Putamen (tissue), 1 donor: Measurements from ENCODE around the gene CBX3.
"Not testable (repeated sequence)": the region's sequence is repeated elsewhere in the genome, so short reads cannot be mapped to it uniquely, and the experiment has no call there.

ENCODE experiments used
- DNase-seq: peaks from one replicate; pipeline ENCODE4 v3.0.0-alpha.2; 2016; ENCODE audit warnings: low spot score

Gene CBX3

DNA sequence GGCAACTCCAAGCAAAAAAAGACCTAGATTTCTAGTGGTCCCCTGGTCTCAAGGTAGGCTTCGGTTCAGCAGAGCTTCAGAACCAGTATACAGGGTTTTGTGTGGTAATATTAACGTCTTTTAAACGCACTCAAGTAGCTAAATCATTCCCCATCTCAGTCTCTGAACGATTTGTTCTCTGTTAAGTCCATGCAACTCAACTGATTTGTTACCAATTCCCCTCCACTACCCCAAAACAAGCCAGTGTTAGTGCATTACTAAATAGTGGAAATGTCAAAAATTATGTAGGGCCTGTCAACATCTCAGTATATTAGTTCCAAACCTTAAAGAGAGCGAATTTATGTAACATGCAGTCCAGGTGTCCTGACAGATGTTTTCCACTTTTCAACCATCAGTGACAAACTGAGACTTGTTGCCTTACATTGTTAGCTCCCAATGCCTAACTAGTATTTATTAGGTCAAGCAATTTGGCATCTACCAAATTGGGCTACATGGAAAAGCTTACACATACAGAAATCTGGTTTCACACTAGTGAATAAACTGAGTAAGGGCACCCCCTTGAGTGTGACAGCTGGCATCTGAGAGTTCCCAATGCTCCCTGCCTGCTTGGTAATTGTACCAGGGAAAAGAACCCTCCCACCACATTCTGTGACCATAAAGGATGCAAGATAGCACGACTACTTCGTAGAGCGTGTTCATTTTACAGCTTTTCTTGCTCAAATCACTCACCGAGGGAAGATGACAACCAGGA, 13.2 kb upstream of the CBX3 start:
- no peak for DNase-seq

DNA sequence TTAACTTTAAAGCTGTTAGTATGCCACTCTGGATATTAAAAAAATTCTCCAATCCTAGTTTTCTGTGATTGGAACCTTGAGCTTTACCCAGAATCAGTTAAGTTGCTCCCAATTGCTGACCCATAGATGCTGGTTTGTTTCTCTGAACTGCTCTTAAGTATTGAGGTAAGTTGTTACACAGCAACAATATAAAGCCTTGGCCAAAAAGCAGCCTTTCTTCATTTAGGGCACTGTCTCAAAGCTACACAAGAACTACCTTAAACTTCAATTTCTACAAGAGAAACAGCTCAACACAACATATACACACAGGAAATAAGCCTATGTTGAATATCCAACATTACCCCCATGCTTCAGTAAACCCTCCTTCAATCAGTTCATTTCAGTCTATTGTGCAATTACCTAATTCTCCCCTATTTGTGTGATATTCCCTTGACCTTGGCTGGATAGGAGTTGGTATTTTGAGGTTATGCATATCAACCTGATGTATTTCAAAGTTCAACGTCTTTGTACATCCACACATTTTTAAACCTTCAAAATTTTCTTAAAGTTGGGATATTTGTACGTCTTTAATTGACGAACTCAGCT, 12.5 kb upstream of the CBX3 start:
- DNase-seq, result no peak

DNA sequence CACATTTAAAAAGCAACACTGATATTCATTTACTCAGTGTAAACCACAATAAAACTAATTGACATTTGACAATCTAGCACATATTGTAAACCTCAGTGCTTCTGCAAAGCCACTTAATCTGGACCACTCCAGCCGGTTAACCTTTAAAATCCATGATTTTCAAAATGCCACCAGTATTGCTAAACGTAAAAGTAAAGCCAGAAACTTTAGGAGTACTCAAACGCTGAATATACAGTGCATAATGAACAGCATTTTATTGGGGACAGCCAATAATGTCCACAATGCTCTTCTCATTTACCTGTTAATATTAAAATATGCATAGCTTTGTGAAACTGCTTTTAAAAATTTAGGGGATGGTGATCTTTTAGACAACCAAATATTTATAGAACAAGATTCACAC, 11.8 kb upstream of the CBX3 start:
- no peak for DNase-seq

- DNase-seq, result no peak
These were observed 11.1 kb upstream of the CBX3 start for GRCh38 chr7:26190417-26190869.

GRCh38 chr7:26191233-26191973, 10.1 kb upstream of the CBX3 start:
- no peak for DNase-seq

DNA sequence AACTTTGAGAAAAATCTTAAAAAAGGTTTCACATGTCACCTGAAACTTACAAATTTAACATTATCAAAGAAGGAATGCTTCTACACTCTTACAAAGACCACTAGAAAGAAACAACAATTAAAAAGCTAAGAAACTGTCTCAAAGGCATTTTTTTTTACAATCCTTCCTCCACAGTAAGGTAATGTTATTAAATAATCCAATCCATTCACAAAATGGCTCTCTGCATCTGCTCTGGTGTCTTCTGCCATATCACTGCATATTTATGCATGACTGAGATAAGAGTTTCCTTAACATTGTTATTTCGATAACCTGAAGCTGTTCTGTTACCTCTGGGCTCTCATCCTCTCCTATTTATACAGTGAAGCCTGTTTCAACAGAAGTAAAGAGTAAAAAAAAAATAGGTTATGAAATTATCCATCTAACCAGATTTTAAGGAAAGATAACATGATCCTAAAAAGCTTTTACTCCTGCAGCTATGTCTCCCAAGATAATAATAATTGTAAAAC, 9.5 kb upstream of the CBX3 start:
- no peak for DNase-seq

- DNase-seq, result no peak
These were observed 9.0 kb upstream of the CBX3 start for GRCh38 chr7:26192485-26193087.

GRCh38 chr7:26193432-26194207, 7.9 kb upstream of the CBX3 start:
- DNase-seq, result no peak

GRCh38 chr7:26194764-26195163, 6.8 kb upstream of the CBX3 start:
- not testable (repeated sequence) for DNase-seq

GRCh38 chr7:26195182-26195581, 6.4 kb upstream of the CBX3 start:
- no peak for DNase-seq

DNA sequence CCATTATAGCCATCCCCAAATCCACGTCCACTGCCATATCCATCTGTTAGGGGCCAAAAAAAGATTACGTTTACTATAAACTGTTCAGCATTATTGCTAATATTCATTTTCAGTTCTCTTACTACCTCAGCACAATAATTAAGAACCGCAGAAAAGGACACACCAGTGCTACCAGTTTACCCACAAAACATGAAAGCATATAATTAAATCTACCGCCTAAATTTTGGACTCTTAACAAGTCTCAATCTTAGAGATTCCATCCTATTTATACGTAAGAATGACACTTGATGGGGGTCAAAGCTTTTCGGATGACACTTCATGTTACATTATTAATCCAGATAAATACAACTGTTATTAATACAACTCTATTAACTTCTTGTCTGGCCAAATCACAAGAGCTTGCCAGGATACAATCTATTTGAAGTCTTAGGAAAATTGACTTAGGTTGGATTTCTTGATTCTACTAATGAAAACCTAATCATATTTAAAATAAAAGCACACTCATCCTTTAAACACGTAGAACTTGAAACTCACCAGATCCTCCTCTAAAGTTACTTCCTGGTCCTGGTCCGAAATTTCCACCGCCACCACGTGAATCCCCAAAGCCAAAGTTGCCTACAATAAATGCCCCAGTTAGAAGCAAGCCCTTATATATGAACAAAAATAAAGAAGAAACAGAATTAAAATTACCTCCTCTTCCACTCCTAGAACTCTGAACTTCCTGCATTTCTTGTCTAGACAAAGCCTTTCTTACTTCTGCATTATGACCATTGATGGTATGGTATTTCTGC, 5.5 kb upstream of the CBX3 start:
- DNase-seq, result no peak

DNA sequence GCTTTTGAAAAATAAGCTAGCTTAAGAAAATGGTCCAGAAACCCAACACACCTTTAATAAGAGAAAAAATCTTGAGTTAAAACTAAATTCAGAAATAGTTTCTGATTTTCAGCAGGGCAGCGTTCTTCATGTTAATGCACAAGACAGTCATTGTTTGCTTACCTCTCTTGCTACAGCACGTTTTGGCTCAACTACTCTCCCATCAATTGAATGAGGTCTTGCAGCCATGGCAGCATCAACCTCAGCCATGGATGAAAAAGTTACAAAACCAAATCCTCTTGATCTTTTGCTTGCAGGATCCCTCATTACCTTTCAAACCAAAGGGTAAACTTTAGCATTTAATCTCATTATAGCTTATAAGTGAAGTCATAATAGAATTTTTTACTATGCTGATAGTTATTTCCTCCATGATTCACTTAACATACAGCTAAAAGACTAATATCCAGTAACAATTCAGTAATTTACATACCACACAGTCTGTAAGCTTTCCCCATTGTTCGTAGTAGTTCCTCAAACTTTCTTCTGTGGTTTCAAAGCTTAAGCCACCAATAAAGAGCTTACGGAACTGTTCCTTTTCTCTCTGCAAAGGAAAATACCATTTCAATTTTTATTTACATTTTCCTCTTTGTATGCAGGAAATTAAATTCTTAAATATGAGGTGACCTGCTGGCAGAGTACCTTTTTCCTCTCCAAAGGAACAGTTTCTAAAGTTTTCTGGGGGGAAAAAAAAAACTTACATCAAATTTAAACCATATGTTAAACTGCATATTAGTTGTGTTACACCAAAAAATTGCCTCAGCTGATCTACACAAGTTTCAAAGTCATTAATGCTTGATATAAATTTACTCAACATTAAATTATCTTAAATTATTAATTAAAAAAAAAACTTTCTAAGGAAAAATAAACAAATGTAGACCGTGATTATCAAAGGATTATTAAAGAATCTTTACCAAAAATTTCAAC, 4.1 kb upstream of the CBX3 start:
- DNase-seq, result no peak

DNA sequence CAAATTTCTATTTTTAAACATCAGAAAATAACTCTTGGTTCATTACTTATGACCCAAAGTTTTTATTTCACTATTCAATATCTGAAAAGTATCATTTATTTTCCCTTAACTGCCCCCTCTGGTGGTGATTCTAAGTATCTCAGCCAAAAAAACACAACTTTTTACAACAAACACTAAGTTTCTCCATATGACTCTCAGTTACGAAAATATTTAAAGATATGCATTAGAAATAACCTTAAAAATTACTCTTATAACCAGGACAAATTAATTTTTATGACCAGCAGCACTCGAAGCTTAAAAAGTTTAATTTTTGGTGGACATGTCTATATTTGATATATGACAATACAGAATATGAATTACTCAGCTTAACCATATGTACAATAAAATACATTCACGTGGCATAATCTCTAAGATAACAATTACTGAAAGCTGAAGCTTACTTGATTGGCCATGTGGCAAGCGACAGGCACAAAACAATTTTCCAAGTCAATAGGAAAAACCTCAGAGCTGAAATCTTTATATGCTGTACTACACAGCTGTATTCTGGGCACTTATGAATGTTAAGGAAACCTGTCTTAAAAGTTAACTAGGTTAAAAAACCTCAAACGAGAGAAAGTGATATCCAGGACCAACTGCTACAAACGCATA, 3.3 kb upstream of the CBX3 start:
- peak; percentile 39 for DNase-seq

GRCh38 chr7:26198781-26199169, 2.8 kb upstream of the CBX3 start:
- no peak for DNase-seq

GRCh38 chr7:26199301-26200037, 2.1 kb upstream of the CBX3 start:
- peak; percentile 83 for DNase-seq

DNA sequence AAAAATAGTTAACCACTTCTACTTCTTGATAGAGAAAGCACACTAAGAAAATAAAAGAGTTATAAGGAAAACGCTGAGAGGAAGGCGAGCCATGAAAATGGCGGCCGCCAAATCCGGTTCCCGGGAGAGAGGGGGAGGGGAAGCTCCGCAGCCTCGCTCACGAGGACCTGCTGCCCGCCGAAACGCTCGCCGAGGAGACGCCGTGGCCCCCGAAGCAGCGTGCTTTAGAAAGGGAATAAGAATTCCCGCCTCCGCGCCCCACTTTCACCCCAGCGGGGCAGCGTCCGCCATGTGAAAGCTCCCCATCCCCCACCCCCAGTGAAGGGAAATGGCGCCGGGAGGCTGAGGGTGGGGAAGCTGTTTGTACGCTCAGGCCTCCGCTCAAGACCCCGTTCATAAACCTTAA, 1.5 kb upstream of the CBX3 start:
- peak; percentile 75 for DNase-seq

DNA sequence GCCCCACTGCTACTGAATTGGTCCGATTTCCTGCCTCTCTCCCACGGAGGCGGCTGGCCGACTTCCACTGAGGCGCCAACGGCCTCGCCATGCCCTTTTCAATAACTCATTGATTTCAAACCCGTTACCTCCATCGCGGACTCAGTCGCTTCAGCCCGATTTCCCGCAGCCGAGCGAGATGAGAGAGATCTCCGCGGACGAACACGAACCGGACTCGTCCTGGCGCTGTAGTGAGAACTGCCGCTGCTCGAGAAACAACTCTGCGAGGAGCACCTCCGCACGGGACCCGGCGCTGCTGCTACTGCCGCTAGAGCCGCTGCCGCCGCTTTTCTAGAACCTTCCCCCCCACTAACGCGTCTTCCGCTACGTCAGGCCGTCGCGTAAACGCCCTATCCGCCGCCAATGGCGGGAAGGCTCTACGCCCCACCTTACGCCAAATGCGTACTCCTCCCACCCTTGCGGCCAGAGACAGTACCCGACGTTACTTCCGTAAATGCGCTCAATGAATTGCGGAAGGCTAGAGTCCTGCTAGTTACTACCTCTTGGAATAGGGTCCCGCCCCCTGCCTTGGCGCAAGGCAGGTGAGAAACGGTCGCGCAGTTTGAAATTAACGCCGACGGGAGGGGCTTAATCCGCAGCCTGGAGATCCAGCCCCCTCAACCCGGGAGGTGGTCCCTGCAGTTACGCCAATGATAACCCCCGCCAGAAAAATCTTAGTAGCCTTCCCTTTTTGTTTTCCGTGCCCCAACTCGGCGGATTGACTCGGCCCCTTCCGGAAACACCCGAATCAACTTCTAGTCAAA, 900 bp upstream of the CBX3 start, which contains the start of gene HNRNPA2B1:
HNRNPA2B1 (minus strand) TSS at position 303 of the 803 bp plus-strand sequence; CDS start at position 134, 169 bp downstream.
- peak; percentile 98 for DNase-seq
